Measurements from ENCODE around the gene SLC25A20. TPM values are rescaled to one million over a fixed set of nuclear protein-coding genes. Genes with fewer than 3 reads are reported as not detected.

The SLC25A20 gene
- polyA plus RNA-seq, 2 of the 4 experiments (the other 2 are of a cell fraction): 13.5 to 22.4 TPM

- TF ChIP-seq POLR2AphosphoS2 (conservative IDR thresholded peaks at IDR 0.05; ENCODE audit: low read length) (no peak), ZSCAN20 (CRISPR knock-in tag; IDR thresholded peaks at IDR 0.05) (no peak), HMGXB4 (CRISPR knock-in tag; IDR thresholded peaks at IDR 0.05; ENCODE audit: borderline replicate concordance) (no peak), ZFP36 (IDR thresholded peaks at IDR 0.05; ENCODE audit: borderline replicate concordance, partially characterized antibody) (no peak), NFE2L2 (conservative IDR thresholded peaks at IDR 0.05; ENCODE audit: low read length) (no peak)
Measured at GRCh38 chr3:48863122-48863521, 35.6 kb downstream of the SLC25A20 start (continued).

- Histone ChIP-seq H3K4me2 (no peak overlapping the region), H3K4me3 (no peak overlapping the region), H3K4me1 (no peaks in the 10 kb centered on the region), H3K27ac (no peak overlapping the region), H3K9me3 (no peaks in the 10 kb centered on the region)
- no peak for DNase-seq (ENCODE audit: low read depth in 1 of 2, low spot score in 1 of 2)
- TF ChIP-seq CHD2 (IDR thresholded peaks at IDR 0.05; ENCODE audit: low read length, partially characterized antibody) (no peak), MYC (IDR thresholded peaks at IDR 0.05; ENCODE audit: borderline replicate concordance, low read length) (no peak), CEBPB (IDR thresholded peaks at IDR 0.05) (no peak), CTCF (IDR thresholded peaks at IDR 0.05) (no peak), NPAS2 (CRISPR knock-in tag; IDR thresholded peaks at IDR 0.05; ENCODE audit: borderline replicate concordance) (no peak), FOXS1 (CRISPR knock-in tag; IDR thresholded peaks at IDR 0.05) (no peak), NR3C1 (IDR thresholded peaks at IDR 0.05) (no peak), CHD4 (IDR thresholded peaks at IDR 0.05; ENCODE audit: borderline replicate concordance) (no peak), EHMT2 (IDR thresholded peaks at IDR 0.05; ENCODE audit: low read depth) (no peak), RCOR1 (IDR thresholded peaks at IDR 0.05; ENCODE audit: low read depth, low read length) (no peak), HOXB13 (CRISPR knock-in tag; IDR thresholded peaks at IDR 0.05; ENCODE audit: low read depth) (no peak), RAD21 (conservative IDR thresholded peaks at IDR 0.05 in 1 of 2, IDR thresholded peaks at IDR 0.05 in 1 of 2) (no peak), HOXA7 (CRISPR knock-in tag; IDR thresholded peaks at IDR 0.05) (no peak), POLR2AphosphoS2 (conservative IDR thresholded peaks at IDR 0.05; ENCODE audit: low read length) (no peak), BHLHE40 (IDR thresholded peaks at IDR 0.05; ENCODE audit: low read depth, low read length) (no peak), NFE2L2 (conservative IDR thresholded peaks at IDR 0.05; ENCODE audit: low read length) (no peak)
- 97% methylated on average over 2 of the region's 2 CpGs for WGBS (ENCODE audit: missing lambda C conversion rate)
- CTCF ChIA-PET: interaction anchor here (0.8 kb wide), 1 partner anchor 119 kb away, joined by 3 read pairs; no protein-coding TSS in a partner anchor
- no peak for FAIRE-seq
- no peak for ATAC-seq
- POLR2A ChIA-PET: no interaction called here
Measured at GRCh38 chr3:48859206-48859605, 39.5 kb downstream of the SLC25A20 start.

GRCh38 chr3:48858709-48859108 lies 40.0 kb downstream of the SLC25A20 start:
- ATAC-seq (no peak), FAIRE-seq (no peak), DNase-seq (ENCODE audit: low read depth in 1 of 2, low spot score in 1 of 2) (no peak)
- WGBS (ENCODE audit: missing lambda C conversion rate): 44% methylated on average over 1 of the region's 2 CpGs
- TF ChIP-seq ATOH8 (CRISPR knock-in tag; IDR thresholded peaks at IDR 0.05; ENCODE audit: low read depth) (no peak), KDM1A (IDR thresholded peaks at IDR 0.05; ENCODE audit: low read depth) (no peak), JUN (IDR thresholded peaks at IDR 0.05) (no peak), NR3C1 (IDR thresholded peaks at IDR 0.05) (no peak), HES2 (IDR thresholded peaks at IDR 0.05) (no peak), FOXS1 (CRISPR knock-in tag; IDR thresholded peaks at IDR 0.05) (no peak), HOXA7 (CRISPR knock-in tag; IDR thresholded peaks at IDR 0.05) (no peak), BHLHE40 (IDR thresholded peaks at IDR 0.05; ENCODE audit: low read depth, low read length) (no peak), MAFK (IDR thresholded peaks at IDR 0.05; ENCODE audit: partially characterized antibody) (no peak)
- H3K4me3 ChIP-seq: no peak overlapping the region
- H3K4me2 ChIP-seq: no peak overlapping the region
- no peaks in the 10 kb centered on the region for H3K9me3 ChIP-seq
- CTCF ChIA-PET: interaction anchor here (0.6 kb wide), 1 partner anchor 26 kb away, joined by 3 read pairs; no protein-coding TSS in a partner anchor
- POLR2A ChIA-PET: no interaction called here
- H3K27ac ChIP-seq: no peak overlapping the region
- H3K4me1 ChIP-seq: no peaks in the 10 kb centered on the region

Data from A549 (cell line).